ENCODE measurements around the gene DBN1.
"Not testable (repeated sequence)": the region's sequence is repeated elsewhere in the genome, so short reads cannot be mapped to it uniquely, and the experiment has no call there.

Gene DBN1

DNA sequence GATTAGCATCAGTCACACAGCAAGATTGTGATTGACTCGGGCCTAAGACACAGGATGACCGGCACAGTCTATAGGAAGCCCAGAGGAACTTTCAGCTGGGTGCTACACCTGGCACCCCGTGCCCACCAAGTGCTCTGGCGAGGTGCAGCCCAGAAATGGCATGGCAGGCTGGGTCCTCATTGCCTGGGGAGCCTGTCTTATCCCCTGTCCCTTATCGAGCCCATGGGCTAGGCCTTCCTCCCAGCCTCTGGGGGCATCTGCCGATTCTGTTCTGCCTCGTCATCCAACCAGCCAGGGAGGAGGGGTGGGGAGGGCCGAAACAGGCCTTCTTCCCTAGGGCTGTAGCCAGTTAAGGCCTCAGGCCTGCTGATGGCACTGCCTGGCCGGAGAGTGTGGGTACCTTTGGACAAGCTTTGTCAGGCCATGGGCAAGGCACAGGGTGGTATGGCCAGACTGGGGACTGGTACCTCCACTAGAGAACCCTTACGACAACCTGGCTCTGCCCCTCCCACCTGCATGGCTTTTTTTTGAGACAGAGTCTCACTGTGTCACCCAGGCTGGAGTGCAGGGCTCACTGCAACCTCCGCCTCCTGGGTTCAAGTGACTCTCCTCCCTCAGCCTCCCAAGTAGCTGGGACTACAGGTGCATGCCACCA, 45.4 kb downstream of the DBN1 start:
- DNase-seq, result no peak

GRCh38 chr5:177427211-177427822, 46.1 kb downstream of the DBN1 start:
- DNase-seq, result no peak

DNA sequence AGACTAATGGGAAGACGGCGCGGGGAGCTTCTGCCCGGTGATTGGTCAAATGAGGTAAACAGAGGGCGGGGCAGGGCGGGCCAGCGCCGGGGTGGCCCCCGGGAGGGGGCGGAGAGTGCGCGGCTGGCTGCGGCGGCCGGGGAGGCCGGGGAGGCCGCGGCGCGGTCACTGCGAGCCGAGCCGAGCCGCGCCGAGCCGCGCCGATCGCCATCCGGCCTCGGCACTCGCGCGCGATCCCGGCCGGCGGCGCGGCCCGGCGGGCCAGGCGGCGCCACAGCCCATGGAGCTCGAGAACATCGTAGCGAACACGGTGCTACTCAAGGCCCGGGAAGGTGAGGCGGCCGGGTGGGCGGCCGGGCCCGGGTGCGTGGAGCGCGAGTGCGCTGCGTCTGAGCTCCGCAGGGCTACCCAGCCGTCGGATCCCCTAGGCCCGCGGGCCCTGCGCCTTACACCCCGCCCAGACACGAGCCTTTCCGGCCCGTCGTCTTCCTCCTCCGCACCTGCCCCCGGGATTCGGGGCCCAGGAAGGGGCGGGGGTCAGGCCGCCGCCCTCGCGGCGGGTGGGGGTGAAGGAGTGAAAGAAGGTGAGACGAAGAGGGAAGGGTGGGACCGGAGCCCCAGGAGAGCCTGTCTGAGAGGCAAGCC, 46.7 kb downstream of the DBN1 start, which contains the start of gene GRK6:
Gene GRK6 (plus strand): TSS at position 111 of the 645 bp plus-strand sequence. CDS start 170 bp downstream, at position 281.
- DNase-seq, result peak; percentile 31

- DNase-seq, result peak; percentile 99
Measured at GRCh38 chr5:177425801-177426565, 47.5 kb downstream of the DBN1 start.

DNA sequence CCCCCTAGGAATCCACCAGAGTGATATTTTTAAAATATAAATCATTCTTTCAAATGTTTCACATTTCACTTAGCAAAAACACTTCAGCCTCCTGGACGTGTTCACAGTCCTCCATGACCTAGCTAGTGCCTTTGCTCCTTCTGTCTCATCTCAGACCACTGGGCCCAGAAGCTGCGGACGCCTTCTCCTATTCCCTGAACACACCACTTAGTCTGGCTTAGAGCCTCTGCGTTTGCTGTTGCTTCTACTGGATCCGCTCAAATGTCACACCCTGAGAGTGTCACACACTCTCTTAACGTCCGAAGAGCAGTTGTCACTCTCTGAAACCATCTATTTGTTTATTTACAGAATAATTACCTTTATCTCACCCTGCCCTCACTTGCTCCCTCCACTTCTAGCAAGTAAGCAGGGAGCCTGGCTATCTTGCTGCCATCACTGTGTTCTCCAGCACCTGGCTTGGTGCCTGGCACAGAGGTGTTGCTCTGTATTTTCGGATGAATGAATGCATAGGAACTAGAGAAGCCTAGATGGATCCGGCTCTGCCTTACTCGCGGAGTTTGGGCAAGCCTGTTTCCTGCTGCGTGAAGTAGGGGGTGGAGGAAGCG, 48.1 kb downstream of the DBN1 start:
- DNase-seq, result no peak

- DNase-seq, result no peak
Measured at GRCh38 chr5:177423671-177424070, 49.8 kb downstream of the DBN1 start.

DNA sequence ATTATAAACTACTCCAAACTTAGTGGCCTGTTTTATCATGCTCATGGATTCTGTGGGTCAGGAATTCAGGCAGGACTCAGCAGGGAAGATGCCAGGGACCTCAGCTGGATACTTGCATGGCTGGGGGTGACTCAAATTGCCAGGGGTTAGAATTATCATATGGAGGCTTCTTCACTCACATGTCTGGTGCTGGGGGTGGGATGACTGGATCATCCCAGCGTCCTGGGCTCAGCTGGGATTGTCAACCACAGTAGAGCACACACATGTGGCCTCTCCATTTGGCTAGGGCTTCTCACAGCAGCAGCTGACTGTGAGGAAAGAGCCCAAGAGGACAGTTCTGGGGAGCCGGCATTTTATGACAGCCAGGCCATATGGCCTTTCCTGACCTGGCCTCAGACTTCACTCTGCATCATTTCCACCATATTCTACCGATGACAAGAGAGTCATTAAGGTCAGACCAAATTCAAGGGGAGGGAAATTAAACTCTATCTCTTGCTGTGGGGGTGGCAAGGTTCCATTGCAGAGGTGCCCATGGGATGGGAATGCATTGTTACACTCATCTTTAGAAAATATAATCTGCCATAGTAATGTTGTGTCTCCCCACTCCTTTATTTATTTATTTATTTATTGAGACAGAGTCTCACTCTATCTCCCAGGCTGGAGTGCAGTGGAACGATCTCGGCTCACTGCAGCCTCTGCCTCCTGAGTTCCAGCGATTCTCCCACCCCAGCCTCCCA, 52.2 kb downstream of the DBN1 start:
- no peak for DNase-seq

GRCh38 chr5:177420472-177420871, 53.0 kb downstream of the DBN1 start:
- not testable (repeated sequence) for DNase-seq

DNA sequence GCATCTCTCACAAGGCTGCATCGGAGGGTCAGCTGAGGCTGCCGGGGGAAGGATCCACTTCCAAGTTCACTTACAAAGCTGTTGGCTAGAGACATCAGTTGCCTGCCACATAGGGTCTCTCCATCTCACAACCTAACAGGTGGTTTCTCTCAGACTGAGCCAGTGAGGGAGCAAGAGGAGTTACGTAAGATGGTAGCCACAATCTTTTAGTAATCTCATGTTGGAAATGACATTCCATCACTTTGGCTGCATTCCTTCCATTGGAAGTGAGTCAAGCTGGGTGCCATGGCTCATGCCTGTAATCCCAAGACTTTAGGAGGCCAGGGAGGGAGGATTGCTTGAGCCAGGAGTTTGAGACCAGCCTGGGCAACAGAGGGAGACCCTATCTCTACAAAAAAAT, 54.4 kb downstream of the DBN1 start:
- no peak for DNase-seq

- DNase-seq, result not testable (repeated sequence)
Measured at GRCh38 chr5:177417081-177417480, 56.4 kb downstream of the DBN1 start.

- DNase-seq, result no peak
Measured at GRCh38 chr5:177414481-177414880, 59.0 kb downstream of the DBN1 start.

GRCh38 chr5:177412603-177413233, 60.7 kb downstream of the DBN1 start:
- no peak for DNase-seq

GRCh38 chr5:177410575-177410974, 62.9 kb downstream of the DBN1 start:
- no peak for DNase-seq

- DNase-seq, result no peak
Measured at GRCh38 chr5:177409043-177409801, 64.2 kb downstream of the DBN1 start, which contains the start of gene F12. Gene F12, minus strand, starts transcription at chr5:177409564. Its CDS starts 37 bp downstream, at chr5:177409527.
